Measurements from ENCODE around the gene PANX2.

The PANX2 gene

GRCh38 chr22:50216055-50216683 is 45.6 kb downstream of the PANX2 start:
- no peak for DNase-seq (ENCODE audit: low read depth in 2 of 2)

GRCh38 chr22:50216684-50217520 is 46.4 kb downstream of the PANX2 start:
- no peak for DNase-seq (ENCODE audit: low read depth in 2 of 2)

- DNase-seq (ENCODE audit: low read depth in 2 of 2) = no peak
Measured at GRCh38 chr22:50217543-50218152, 47.1 kb downstream of the PANX2 start.

- no peak for DNase-seq (ENCODE audit: low read depth in 2 of 2)
Measured at GRCh38 chr22:50218153-50218995, 47.8 kb downstream of the PANX2 start.

GRCh38 chr22:50218996-50219727 is 48.6 kb downstream of the PANX2 start:
- DNase-seq (ENCODE audit: low read depth in 2 of 2) = no peak

GRCh38 chr22:50219800-50220602 is 49.5 kb downstream of the PANX2 start:
- DNase-seq (ENCODE audit: low read depth in 2 of 2) = no peak

GRCh38 chr22:50220603-50221409 is 50.3 kb downstream of the PANX2 start:
- no peak for DNase-seq (ENCODE audit: low read depth in 2 of 2)

GRCh38 chr22:50221410-50222300 is 51.1 kb downstream of the PANX2 start:
- no peak for DNase-seq (ENCODE audit: low read depth in 2 of 2)

GRCh38 chr22:50222508-50222907 is 52.0 kb downstream of the PANX2 start:
- DNase-seq (ENCODE audit: low read depth in 2 of 2) = no peak

GRCh38 chr22:50224071-50224470 is 53.5 kb downstream of the PANX2 start:
- no peak for DNase-seq (ENCODE audit: low read depth in 2 of 2)

- no peak for DNase-seq (ENCODE audit: low read depth in 2 of 2)
Measured at GRCh38 chr22:50225200-50225969, 54.9 kb downstream of the PANX2 start.

GRCh38 chr22:50226063-50226874 is 55.7 kb downstream of the PANX2 start:
- no peak for DNase-seq (ENCODE audit: low read depth in 2 of 2)

- DNase-seq (ENCODE audit: low read depth in 2 of 2) = no peak
Measured at GRCh38 chr22:50226875-50227165, 56.3 kb downstream of the PANX2 start.

- no peak for DNase-seq (ENCODE audit: low read depth in 2 of 2)
Measured at GRCh38 chr22:50227579-50228215, 57.2 kb downstream of the PANX2 start.

- no peak for DNase-seq (ENCODE audit: low read depth in 2 of 2)
Measured at GRCh38 chr22:50228366-50228765, 57.8 kb downstream of the PANX2 start.

GRCh38 chr22:50229370-50229769 is 58.8 kb downstream of the PANX2 start:
- no peak for DNase-seq (ENCODE audit: low read depth in 2 of 2)
